ENCODE results near the gene CNOT6L.

CNOT6L gene

DNA sequence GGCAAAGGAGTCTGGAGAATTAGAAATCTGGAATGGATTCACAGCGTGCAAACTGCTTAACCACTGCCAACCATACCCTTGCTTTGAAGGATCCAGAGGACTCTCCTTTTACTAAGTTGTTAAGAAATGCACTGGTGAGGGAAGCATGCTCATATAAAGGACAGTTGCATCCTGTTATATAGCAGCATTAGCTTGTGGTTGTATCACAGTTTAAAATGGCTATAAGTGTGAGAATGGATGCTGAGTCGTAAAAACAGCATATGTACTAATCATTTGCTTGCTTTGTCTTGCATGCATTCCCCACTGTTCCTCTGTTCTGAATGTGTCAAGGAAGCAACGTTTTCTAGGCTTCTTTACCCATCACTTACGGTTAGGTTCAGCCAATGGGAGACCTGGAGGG, 112.5 kb downstream of the CNOT6L start:
- DNase-seq, result no peak

DNA sequence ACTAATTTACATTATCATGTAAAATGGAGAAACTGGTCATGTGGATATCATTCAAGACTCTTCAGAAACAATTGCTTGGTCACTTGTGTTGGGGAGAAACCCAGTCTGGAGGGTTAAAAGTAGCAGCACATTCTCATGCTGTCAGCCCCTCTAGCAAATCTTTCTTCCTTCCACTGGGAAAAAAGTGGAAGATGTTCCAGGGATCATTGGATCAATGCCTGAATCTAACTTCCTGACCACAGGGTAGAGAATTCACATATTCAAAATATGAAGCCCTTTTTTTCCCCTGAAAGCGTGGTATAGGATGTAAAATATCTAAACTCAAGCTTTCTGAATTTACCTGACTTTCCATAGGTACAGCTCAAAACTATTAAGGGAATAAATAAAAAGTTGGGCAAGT, 115.5 kb downstream of the CNOT6L start:
- DNase-seq, result no peak

DNA sequence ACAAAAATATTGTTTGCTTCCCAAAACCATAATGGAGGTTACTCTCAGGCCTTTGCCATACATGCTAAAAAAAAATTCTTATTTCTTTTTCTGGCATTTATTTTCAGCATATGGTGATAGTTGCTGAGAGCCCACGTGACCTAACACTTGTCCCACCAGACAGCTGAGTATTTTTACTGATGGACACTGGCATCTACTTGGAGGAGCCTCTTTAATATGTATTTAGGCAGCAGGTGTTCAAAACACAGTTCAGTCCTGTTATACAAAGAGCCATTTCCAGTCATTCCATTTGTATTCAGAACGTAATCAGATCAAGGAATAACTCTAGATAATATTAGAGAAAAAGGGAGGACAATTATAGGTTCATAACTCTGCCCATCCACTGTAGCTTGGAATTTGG, 118.0 kb downstream of the CNOT6L start:
- no peak for DNase-seq

DNA sequence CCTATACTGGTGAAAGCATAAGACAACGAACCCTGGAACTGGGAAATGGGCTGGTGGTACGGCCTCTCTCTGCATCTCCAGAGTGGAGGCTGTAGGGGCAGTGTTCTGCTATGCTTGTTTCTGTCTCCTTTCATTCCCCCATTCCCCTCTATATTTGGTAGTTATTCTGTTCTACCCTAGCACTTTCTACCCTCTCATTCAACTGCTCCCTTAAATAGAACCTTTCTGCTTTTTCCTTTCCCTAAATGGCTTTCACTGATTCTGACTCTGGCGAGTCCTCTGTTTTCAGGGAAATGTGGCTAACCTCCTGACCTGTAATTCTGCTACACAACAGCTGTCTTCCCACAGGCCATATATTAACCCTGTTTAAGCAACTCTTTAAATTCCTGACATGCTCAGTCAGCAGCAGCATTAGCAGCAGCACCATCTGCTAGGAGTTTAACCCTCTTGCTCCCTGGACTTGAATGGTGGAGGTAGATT, 119.4 kb downstream of the CNOT6L start:
- peak; percentile 52 for DNase-seq

DNA sequence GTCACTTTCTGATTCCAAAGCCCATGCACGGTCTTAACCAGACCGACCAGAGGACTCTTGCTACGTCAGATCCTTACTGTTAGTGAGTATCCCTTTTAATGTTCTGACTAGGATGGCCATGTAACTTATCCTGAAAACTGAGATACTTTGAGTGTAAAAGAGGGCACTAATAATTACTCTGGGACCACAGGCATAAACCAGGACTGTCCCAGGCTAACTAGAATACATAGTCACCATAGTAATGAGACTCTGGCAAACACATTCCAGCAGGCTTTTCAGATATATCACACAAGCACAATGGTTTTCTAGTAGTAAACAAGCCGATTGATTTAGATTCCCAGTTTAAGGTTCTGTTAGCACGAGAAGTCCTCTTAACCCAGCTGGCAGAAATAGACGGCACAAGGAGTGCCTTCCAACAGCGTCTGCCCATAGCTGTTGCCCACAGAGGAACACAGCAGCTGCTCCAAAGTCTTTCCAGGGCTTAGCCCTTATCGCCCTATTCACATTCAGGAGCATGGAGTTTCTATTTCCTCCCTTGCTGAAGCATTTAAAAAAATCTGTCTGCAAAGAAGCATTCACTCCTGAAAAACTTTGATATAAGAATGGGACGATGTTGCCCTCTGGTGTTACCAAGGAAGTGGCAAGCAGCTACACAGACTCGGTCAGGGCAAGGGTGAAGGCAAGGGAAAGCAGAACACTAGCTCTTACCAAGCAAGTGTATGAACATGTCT, 121.1 kb downstream of the CNOT6L start:
- peak; percentile 51 for DNase-seq

DNA sequence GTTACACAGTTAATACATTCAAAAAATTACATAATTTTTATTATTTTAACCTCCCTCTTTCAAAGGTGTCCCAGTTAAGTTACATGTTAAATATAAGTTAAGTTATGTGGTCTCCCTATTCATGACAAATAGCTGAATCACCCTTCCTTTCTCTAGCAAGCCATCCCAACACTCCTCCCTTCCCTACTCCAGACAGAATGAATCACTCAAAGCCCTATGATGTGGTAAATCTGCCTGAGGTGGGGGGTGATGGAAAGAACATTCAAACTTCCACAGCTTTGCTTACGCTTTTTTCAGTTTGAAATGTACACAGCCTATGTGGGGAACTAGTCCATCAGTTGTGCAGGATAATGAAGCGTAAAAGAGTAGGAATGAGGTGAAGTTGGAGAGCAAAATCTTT, 123.4 kb downstream of the CNOT6L start:
- peak; percentile 90 for DNase-seq

DNA sequence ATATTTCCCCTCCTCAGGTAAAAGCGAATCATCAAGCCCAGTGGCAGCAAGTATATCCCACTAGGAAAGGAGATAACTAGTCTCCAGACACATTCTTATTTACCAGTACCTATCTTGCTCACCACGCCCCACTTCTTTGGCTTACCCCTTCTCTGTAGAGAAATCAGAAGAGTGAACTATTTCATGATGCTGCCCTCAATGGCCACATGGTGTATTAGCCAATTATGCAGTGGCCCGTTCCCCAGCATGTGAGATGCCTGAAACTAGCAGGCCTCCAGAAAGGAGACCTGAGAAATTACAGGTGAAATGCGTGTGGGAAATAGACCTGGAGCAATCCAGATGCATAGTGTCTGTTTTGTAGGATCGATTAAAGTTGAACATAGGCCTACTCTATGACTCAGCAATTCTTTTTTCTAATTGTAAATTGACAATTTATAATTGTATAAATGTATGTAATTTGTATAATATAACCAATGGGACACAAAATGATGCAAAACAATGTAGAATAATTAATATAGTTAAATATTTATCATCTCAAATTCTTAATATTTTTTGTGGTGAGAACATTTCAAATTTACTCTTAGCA, 126.2 kb downstream of the CNOT6L start:
- no peak for DNase-seq

DNA sequence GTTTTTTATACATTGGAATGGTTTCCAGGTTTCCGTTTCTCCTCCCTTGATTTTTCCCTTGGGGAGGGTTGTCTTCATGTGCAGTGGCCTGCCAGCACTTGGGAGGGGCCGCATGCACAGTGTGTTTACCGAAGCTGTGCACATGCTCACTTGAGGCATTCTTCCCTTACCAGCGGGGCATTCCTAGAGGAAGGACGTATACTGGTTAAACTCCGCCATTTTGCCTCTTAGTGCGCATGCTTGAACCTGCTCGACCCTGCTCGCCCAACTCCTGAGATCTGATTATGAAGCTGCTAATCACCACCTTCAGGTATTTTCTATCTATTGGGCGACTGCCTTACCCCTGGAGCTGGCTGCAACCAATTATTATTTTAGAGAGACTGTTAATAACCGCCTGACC, 137.4 kb downstream of the CNOT6L start:
- DNase-seq, result no peak

DNA sequence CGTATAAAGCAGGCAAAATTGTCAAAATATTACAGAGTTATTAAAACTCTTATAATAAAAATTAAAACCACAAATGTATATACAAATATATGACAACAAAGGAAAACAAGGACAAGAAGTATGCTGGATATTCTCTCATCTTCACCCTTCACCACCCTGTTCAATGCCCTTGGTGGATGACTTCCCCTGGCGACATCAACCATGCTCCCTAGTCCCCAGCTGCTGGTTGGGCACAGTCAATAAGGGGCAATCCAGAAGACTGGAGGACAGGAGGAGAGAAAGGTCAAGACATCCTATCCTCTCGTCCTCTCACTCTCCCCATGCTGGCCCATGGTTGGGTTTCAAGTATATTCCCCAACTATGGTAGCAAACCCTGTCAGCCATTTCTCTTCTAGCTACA, 142.3 kb downstream of the CNOT6L start:
- no peak for DNase-seq

DNA sequence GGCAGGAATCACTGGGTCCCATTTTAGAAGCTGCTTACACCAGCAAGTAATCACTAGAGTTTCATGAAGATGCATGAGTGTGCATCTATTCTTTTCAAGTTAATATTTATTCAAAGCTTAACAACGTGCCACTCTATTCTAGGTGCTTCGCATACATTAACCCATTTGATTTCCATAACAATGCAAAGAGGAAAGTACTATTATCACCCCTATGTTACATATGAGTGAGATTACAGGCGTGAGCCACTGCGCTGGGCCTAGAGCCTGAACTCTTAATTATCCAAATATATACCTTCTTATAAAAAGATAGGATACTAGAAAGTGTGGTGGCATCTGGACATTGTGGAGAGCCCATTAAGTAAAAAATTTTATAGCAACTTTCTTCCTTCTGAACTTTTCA, 148.1 kb downstream of the CNOT6L start:
- no peak for DNase-seq

DNA sequence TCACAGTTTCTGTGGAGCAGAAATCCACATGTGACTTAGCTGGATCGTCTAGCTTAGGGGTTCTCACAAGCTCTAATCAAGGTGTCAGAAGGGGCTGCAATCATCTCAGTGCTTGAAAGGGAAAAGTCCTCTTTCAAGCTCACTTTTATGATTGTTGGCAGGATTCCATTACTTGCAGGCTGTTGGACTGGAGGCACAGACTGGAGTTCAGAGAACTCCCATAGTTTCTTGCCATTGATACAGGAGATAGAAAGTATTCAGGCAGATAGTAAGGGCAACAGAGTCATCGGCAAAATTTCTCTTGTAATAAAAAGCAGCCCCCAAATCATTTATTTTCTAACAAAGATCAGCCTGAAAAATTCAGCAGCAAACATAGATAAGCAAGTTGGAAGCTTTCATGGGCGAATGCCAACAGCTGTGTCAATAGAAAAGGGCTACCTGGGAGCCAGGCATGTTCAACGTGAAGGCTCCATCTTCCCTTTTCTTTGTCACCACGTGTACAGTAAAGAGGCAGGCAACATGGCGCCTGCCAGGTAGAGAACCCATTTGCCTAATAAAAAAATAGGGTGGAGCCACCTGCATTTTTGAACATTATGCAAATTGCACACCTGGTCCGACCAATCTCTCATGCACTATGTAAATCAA, 149.1 kb downstream of the CNOT6L start:
- no peak for DNase-seq

DNA sequence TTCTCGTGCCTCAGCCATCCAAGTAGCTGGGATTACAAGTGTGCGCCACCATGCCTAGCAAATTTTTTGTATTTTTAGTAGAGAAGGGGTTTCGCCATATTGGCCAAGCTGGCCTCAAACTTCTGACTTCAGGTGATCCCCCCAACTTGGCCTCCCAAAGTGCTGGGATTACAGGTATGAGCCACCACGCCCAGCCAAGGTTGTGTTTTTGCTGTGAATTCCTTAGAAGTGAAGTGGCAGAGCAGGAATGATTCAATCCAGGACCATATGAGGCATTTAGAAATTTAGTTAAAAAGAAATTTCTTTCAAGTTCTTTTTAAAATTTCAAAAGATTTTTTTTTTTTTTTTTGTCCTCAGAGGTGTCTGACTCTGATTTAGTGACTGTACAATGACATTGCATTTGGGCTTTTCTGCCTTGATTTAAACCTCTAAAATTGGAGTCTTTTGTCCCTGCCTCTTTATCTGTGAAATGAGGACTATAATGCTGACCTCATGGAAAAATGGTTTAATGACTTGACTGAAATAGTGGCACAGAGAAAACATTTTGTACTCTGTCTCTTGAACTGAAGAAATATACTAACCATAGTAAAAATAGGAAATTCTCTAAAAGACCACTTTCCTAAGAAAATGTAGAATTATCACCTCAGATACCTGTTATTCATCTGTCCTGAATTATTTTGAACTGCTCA, 153.6 kb downstream of the CNOT6L start:
- DNase-seq, result no peak
